GM18526 (cell line): ENCODE data around the gene GNPTG.

ENCODE experiments used
- POLR2A ChIP-seq: IDR thresholded peaks from 3 replicates; pipeline ENCODE4 v1.6.1; 2011; ENCODE audit not compliant: insufficient read length; ENCODE audit errors: extremely low read depth

The GNPTG gene

DNA sequence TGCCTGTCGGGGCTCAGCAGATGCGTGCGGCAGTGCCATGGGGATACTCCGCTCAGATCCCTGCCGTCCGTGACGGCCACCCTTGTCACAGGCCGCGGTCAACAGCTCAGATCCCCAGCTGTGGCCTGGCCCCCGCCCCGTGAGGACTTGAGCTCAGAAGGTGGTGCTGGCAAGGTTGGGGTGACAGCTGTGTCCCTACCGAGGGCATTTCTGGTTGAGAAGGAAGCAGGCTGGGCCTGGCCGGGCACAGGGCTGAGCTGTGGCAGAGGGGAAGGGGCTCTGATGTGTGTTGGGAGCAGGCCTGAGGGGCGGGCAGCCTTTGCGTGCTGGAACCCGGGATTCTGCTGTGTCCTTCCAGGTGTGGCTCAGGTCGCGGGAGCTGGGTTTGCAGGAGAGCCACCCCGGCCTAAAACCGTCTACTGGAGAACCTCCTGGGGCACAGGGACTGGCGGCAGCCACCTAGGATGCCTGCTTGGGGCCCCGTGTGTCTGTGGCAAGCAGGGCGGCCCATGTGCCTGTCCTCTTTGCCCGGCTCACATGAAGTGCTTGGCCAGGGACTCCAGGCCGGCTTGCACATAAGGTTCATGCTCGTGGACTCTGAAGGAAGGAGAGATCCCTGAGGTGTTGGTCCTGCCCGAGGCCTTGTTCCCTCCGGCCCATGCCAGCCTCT, 37.2 kb upstream of the GNPTG start:
- no peak for TF ChIP-seq POLR2A

DNA sequence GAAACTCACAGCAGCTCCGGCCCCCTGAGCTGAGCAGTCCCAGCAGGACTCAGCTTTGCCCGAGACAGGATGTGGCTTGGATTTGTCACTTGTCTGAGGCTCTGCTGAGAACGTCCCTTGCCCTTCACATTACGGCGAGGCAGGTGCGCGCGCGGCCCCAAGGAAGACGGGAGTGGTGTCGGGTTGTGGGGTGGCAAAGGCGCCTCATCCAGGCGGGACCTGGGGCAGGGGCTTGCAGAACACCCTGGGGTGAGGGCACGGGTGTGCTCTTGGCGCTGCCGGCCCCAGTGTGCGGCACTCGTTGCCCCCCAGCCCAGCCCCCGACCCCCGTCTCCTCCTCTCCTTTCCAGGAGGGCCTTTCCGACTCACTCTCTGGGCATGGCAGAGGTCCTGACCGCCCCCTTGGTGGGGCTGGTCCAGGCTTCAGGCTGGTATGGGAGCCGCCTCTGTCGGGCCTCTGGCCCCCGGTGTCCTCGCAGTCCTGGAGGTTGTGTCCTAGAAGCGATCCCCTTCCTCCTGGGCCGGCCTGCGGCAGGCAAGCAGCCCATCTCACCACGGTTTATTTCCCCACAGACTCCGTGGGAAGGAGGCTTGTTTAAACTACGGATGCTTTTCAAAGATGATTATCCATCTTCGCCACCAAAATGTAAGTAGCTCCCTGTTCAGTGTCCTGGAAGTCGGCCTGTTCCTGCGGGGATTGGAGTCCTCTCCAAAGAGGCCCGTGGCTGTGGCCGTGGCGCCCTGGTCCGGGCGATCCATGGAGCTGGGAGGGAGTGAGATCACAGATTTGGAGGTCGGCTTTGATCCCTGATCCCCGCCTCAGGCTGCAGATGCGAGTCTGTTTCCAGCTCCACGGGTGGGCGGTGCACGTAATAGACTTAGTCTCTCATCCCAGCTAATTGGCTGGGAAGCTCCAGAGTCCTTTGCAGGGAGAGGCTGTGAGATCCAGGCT, 36.4 kb upstream of the GNPTG start:
- no peak for TF ChIP-seq POLR2A

DNA sequence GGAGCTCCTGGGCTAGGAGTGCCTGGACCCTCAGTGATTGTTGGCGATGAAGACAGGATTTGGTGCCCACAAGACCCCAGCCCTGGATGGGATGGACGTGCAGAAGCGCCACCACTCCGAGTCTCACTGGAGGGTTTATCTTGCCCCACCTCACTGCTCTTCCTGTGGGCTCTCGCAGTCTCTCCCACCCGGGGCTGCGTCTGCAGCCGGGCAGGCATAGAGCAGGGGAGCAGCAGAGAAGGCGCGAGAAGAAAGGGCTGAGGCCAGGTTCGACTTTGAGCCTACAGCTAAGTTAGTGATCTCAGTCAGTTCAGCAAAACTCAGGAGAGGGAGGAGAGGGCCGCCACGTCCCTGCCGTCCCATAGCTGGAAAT, 35.7 kb upstream of the GNPTG start:
- TF ChIP-seq POLR2A, result no peak

DNA sequence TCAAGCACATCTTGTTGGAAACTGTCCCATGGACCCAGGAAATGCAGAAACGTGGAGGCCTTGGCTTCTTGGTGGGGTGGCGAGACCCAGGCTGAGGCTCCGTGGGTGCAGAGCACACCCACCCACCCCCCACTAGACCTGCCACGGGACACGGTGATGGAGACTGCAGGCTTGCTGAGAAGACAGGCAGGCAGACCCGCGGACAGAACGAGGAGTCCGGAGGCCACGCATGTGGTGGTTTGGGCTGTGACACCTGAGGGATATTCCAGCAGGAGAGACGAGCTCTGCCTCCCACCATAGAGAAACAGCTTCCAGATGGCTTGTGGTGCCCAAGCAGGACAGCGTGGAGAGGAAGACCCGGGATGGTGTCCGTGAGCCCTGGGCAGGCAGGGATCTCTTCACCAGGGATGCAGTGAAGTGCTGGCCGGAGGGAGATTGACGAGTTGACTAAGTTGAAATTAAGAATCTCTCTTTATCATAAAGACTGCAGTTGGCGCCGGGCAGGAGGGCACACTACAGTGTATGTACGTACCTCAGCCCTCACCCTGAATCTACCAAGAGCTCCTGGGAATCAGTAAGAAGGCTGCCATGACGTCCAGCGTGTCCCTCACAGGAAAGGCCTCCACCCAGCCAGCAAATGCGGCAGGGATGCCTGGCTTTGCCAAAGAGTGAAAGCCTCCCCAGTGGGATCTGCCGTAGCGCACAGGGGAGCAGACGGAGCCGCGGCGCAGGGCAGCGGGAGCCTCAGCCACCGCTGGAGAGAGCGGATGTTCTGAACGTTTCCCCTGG, 34.1 kb upstream of the GNPTG start:
- no peak for TF ChIP-seq POLR2A

DNA sequence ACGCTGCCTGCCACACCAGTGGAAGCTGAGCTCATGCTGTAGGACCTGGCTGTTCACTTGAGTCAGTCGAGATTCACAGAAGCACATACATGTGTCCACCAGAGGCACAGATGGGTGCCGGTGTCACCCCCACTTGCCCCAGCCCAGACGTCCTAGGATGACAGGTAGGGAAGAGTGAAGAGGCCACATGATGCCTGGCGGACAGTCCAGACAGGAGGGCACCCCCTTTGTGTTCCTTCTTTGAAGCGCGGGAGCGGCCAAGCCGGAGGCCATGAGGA, 33.5 kb upstream of the GNPTG start:
- TF ChIP-seq POLR2A, result no peak

DNA sequence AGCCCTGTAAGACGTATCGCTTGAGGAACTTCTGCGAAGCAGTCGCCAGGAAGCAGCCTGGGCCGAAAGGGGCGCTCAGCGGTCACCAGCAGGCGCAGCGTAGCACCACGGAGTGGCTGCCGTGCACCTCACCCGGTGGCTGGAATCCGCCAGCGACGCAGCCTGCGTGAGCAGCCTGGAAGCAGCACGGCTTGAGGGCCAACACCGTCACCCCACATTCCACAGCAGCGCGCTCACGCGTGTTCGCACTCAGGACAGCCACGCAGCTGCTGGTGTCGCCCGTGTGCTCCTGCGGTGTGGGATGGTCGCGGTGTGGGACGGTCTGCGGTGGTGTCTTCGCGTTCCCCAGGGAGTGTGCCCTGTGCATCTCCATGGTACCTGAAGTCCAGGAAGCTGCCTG, 32.7 kb upstream of the GNPTG start:
- no peak for TF ChIP-seq POLR2A

DNA sequence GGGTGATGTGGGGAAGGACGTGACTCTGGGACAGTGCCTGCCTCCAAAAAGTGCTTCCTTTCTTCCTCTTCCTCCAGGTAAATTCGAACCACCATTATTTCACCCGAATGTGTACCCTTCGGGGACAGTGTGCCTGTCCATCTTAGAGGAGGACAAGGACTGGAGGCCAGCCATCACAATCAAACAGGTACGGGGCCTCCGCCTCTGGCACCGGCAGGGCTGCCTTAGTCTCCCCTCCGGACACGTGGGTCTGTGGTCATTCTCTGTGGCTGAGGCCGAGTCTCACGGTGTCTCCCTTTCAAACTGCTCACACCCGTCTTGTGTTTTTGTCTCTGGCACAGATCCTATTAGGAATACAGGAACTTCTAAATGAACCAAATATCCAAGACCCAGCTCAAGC, 31.6 kb upstream of the GNPTG start:
- no peak for TF ChIP-seq POLR2A

DNA sequence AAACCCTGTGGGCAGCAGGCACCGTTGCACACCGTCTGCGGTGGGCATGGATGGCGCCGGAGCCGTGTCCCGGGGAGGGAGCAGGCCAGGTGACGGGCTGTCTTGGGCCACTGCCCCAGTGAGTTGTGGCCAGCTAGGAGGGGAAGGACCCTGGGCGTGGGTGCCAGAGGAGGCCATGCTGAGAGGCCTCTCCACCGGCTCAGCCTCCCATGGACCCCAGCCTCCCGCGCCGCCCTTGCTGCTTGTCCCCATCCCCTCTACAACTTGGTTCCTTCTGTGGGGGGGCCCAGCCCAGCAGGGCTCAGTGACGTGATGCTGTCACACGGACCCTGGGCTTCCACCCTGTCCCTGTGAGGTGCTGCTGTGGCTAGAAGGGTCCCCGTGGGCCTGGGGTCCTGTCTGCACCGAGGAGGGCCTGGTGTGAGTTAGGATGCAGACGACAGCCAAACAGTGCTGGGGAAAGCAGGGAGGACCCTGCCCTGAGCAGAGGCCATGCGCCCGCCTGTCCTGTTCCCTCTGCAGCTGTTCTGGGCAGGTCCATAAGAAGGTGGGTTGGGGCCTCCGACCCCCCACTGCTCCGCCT, 31.0 kb upstream of the GNPTG start:
- no peak for TF ChIP-seq POLR2A

DNA sequence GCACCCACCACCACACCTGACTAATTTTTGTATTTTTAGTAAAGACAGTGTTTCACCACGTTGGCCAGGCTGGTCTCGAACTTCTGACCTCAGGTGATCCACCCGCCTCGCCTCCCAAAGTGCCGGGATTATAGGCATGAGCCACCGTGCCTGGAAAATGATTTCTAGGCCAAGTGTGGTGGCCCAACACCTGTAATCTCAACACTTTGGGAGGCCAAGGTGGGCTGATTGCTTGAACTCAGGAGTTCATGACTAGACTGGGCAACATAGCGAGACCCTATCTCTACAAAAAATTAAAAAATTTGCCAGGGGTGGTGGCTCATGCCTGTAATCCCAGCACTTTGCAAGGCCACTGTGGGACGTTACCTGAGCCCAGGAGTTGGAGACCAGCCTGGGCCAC, 29.3 kb upstream of the GNPTG start:
- TF ChIP-seq POLR2A, result no peak

DNA sequence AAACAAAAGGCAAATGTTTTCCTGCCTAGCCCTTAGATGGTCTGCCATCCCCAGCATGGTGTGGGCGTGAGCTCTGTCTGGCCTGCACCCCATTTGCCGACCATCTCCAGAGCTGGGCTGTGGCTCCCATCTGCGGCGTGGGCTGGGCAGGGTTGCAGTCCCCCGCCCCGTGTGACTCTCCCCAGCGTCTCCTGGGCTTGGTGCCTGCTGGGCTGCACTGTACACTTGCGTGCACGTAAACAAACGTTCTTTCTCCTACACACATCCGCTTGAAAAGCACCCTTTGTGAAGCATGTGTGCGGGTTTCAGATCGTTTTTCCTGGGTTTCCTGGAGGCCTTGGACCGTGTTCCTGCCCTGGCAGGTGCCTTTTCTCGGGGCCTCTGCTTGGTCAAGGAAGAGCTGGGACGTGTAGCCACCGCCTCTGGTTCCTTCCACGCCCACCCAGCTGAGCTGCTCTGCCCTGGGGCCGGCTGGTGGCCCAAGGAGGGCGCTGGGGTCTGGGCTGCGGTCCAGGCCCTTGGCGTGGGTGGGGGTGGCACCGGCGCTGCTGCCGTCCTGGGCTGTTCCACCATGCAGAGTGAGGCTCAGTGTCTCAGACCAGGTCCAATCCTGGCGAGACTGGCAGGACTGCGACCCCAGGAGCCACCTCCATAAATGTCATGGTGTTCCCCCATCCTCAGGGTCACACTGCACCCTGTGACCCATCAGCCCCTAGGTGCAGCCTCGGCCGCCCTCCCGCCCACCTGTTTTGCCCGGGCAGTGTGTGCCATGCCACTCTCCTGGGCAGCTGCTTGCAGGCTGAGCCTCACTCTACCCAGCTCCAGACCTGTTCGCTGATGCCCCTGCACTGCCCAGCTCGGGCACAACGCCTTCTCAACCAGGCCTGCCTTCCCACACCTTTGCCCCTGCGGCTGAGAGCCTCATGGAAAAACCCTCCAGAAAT, 28.2 kb upstream of the GNPTG start:
- TF ChIP-seq POLR2A, result no peak

DNA sequence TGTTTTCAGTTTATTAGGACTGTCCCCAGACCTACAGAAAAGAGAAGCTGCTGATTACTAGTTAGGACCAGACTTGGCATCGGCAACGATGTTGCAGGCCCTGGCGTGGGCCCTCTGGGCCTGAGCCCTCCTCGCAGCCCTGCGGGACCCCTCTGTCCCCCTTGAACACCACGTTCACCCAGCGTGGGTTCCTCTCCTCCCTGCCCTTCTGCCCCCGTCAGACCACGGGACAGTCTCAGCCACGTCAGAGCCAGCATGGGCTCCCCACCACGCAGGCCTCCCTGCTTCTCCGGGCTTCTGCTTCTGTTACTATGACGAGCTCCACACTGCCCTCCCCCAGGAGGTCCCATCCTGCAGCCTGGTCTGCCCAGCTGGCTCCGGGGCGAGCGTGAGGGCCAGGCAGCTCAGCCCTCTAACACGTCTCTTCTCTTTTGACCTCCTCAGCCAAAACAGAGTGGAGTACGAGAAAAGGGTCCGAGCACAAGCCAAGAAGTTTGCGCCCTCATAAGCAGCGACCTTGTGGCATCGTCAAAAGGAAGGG, 27.4 kb upstream of the GNPTG start:
- TF ChIP-seq POLR2A, result no peak

DNA sequence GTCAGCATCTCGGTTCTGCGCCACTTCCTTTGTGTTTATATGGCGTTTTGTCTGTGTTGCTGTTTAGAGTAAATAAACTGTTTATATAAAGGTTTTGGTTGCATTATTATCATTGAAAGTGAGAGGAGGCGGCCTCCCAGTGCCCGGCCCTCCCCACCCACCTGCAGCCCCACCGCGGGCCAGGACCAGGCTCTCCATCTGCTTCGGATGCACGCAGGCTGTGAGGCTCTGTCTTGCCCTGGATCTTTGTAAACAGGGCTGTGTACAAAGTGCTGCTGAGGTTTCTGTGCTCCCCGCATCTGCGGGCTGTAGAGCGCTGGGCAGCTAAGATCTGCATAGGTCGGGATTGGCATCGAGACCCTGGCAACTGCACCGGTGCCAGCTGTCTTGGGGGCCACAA, 26.5 kb upstream of the GNPTG start:
- TF ChIP-seq POLR2A, result no peak

DNA sequence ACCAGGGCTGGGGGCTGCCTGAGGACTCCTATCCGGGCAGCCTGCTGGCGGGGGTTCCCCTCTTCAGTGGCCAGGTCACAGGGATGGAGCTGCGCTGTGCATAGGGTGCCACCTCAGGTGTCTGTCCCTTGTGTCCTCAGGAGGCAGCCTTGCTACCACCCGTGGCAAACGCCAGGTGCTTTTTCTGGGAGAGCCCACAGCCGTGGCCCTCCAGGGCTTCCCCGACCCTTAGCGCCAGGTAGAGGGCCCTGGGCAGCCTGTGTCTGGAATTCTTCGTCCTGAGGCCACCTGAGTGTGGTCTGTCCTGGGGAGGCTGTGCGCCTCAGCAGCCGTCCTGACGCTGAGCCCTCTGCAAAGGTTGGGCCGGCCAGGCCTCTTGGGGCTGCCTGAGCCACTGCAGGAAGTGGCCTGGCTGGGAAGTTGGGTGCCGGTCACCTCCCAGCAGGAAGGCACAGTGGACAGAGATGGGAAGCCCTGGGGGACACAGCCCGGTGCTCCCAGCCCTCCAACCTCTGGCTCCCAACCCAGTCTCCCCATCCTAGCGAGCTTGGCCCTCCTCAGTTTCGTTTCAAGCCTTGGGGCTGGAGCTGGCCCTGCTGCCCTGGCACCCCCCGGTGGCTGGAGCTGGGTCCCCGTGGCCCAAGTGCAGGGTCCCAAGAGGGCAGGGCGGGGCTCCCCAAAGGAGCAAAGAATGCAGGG, 25.9 kb upstream of the GNPTG start:
- TF ChIP-seq POLR2A, result no peak

DNA sequence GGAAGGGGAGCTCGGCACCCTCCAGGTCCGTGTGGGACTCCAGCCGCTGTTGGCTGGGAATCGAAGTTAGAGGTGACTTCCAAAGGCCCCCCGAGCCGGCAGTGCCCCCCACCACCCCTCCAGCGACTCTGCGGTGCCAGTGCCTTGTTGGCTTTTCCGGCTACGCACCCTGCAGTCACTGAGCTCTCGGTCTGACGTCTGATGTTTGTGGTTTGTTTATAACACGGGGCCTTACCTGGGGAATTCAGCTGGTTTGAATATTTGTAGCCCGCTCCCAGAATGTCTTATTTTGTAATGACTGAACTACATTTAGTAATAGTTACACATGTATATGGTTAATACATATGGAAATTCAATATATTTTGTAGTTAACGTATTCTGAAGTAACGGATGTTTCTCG, 25.3 kb upstream of the GNPTG start:
- no peak for TF ChIP-seq POLR2A

DNA sequence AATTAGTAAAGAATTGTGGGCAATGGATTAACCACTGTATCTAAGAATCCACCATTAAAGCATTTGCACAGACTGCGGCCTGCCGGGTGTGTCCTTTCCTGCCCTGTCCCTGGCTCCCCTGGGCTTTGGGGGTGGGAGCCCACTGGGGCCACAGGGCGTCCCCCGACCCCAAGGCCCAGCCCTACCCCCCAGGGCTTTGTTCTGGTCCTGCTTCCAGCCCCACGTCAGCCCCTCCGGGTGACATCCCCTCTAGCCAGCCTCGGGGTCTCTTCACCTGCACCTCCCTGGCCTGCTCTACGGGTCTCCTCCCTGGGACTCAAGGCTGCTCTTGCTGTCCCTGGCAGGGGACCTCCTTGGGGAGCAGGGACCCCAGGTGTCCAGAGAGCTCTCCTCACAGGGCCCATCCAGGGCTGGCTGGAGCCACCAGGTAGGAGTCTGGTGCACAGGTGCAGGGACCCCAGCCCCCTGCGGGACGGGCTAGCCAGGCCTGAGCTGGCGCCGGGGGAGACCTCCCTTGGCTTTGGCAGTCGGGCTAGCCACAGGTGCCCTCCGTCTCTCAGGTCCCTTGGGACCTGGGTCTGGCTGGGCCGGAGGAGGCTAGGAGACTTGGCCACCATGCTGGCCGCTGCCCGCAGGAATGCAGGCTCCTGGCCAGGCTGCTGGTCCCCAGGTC, 24.6 kb upstream of the GNPTG start:
- no peak for TF ChIP-seq POLR2A
